ENCODE results near the gene GAD1.
A peak's percentile ranks its signal among the peaks of the same experiment; 100 is the strongest.

Gene GAD1

DNA sequence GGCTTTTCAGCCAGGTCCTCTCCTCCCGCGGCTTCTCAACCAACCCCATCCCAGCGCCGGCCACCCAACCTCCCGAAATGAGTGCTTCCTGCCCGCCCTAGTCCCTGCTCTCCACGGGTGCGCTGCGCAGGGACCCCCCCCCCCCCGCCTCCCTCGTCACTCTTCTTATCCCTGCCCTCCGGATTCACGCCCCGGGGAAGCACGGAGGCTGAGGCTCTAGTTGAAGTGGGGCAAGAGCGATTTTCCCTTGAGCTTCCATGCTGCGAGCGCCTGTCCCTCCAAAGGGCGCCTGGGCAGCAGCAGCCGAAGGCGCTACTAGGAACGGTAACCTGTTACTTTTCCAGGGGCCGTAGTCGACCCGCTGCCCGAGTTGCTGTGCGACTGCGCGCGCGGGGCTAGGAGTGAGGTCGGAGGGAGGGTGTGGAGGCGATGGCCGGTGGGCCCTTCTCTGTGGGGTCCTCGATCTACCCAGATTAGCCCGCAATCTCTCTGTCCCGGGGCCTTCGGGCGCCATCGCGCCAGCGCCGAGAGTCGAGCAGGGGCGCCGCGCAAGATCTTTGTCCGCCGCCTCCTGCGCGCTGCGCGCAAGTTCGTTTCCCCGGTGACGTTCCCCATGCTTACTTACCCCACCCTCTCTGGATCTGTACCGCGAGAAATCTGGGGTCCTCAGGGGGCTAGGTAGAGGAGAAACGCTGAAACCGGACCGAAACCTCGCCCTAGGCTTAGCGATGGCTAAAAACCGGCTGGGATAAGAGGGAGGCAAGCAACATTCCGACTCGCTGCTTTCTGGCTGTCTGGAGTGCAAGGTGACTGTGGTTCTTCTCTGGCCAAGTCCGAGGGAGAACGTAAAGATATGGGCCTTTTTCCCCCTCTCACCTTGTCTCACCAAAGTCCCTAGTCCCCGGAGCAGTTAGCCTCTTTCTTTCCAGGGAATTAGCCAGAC lies 677 bp downstream of the GAD1 start:
- TF ChIP-seq, protein P1, sequence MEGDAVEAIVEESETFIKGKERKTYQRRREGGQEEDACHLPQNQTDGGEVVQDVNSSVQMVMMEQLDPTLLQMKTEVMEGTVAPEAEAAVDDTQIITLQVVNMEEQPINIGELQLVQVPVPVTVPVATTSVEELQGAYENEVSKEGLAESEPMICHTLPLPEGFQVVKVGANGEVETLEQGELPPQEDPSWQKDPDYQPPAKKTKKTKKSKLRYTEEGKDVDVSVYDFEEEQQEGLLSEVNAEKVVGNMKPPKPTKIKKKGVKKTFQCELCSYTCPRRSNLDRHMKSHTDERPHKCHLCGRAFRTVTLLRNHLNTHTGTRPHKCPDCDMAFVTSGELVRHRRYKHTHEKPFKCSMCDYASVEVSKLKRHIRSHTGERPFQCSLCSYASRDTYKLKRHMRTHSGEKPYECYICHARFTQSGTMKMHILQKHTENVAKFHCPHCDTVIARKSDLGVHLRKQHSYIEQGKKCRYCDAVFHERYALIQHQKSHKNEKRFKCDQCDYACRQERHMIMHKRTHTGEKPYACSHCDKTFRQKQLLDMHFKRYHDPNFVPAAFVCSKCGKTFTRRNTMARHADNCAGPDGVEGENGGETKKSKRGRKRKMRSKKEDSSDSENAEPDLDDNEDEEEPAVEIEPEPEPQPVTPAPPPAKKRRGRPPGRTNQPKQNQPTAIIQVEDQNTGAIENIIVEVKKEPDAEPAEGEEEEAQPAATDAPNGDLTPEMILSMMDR (IDR thresholded peaks at IDR 0.05; ENCODE audit: insufficient read depth, low read depth, low read length, missing control alignments) = no peak
- peak; percentile 25 for DNase-seq (ENCODE audit: low read depth)
- peak overlapping the region; percentile 38 for H3K4me3 ChIP-seq (ENCODE audit: low read depth, low read length)

DNA sequence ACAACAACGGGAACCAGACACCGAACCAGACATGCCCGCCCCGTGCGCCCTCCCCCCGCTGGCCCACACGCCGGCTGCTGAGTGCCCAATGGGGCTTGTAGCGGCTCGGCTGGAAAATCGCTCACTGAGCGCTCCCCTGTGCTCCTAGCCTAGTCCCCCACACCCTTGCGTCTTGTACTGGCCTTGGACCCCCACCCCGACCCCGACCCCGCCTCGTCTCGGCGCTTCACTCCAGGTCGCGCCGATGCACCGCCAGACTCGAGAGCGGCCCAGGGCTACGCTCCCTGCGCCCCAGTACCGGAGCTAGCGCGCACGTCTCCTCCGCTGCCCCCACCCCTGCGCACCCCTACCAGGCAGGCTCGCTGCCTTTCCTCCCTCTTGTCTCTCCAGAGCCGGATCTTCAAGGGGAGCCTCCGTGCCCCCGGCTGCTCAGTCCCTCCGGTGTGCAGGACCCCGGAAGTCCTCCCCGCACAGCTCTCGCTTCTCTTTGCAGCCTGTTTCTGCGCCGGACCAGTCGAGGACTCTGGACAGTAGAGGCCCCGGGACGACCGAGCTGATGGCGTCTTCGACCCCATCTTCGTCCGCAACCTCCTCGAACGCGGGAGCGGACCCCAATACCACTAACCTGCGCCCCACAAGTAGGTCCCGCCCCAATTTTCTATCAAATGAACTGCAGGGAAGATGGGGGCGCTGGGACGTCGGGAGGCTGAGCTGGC lies 1.5 kb downstream of the GAD1 start:
- TF ChIP-seq, protein P1 (IDR thresholded peaks at IDR 0.05; ENCODE audit: insufficient read depth, low read depth, low read length, missing control alignments) = no peak

DNA sequence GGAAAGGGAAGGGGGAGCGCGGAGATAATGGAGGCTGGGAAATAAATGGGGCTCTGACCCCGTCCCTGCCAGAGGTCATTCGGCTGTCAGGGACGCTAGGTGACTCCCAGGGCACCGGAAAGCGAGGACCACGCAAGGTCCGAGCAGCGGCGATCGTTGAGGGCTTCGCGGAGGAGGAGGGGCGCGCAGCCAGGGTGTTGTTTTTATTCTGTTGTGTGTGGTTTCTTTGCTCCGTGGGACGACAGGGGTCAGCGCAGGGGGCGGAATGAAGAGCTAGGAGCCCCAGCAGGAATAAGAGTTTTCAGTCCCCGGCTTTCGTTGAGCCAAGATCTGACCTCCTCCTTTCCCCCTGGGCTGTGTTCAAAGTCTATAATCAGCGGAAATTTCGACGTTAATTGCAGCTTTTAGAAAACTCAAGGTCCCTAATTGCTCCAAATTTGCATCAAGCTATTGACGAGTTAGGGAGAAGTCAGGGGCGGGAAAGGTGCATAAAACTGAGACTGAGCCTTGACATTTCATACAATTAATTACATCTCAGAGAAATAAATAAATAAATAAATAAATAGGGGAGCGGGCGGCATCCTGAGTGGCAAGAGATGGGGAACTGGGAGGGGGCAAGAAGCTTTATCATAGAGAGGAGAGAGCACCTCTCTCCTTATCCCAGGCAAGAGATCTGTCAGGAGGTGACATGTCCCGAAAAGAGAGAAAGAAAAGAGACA lies 2.2 kb downstream of the GAD1 start:
- TF ChIP-seq, protein P1 (IDR thresholded peaks at IDR 0.05; ENCODE audit: insufficient read depth, low read depth, low read length, missing control alignments) = no peak
- DNase-seq (ENCODE audit: low read depth) = no peak
- H3K4me3 ChIP-seq (ENCODE audit: low read depth, low read length) = no peak overlapping the region

More for the DNA sequence above, 1.5 kb downstream of the GAD1 start:
- DNase-seq (ENCODE audit: low read depth) = no peak
- peak overlapping the region; percentile 38 for H3K4me3 ChIP-seq (ENCODE audit: low read depth, low read length)

- TF ChIP-seq, protein P1 (IDR thresholded peaks at IDR 0.05; ENCODE audit: insufficient read depth, low read depth, low read length, missing control alignments) = no peak
- peak overlapping the region; percentile 19 for H3K4me3 ChIP-seq (ENCODE audit: low read depth, low read length)
- no peak for DNase-seq (ENCODE audit: low read depth)
Observed at GRCh38 chr2:170819680-170820664, 3.3 kb downstream of the GAD1 start.

DNA sequence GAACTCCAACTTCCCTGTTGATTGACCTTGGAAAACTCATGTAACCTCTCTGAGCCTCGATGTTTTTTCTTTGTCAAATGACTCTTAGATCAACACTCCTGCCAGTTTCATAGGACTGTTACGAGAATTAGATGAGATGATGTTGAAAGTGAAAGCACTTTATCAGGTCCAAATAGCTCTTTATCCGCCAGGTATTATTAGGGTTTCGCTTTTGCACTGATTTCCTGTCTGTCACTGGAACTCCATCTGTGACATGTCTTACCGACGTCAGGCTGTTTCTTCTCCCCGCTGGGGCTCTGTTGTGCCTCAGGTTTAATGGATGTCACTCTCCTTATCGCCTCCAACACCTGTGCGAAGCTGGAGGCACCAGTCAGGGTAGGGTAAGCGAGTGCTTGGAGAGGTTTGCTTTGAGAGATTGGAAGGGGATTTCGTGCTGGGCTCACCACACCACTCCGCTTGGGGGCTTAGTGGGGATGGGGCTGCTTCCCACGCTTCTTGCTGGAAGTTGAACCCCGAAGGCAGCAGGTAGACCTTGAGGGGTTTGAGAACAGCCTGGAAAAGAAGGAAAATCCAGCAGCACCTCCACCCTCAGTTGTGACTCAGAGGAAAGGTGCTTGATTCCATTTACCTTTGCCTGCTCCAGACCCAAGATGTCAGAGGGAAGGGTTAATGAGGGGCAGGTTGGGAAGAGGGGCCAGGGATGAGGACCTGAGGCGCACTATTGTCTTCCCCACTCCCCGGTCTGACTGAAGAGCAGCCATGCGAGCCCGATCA lies 4.3 kb downstream of the GAD1 start:
- peak overlapping the region; percentile 19 for H3K4me3 ChIP-seq (ENCODE audit: low read depth, low read length)
- peak; percentile 73 for DNase-seq (ENCODE audit: low read depth)
- TF ChIP-seq, protein P1 (IDR thresholded peaks at IDR 0.05; ENCODE audit: insufficient read depth, low read depth, low read length, missing control alignments) = no peak
